ENCODE results near the gene KLHL35.

- no peak for TF ChIP-seq CTCF (IDR thresholded peaks at IDR 0.05)
- no peak for TF ChIP-seq POLR2A (IDR thresholded peaks at IDR 0.05)
- TF ChIP-seq POLR2AphosphoS5 (IDR thresholded peaks at IDR 0.05; ENCODE audit: insufficient read depth in 1 of 2, low read depth in 1 of 2) = no peak
These were observed 2.5 kb upstream of the KLHL35 start for GRCh38 chr11:75435571-75435925.

Data from vagina (tissue), 2 donors.